Uterus (tissue), 2 donors: Measurements from ENCODE around the gene MCTP1.

ENCODE experiments used
- POLR2A ChIP-seq, 2 donors: fragments of 450-650 bp; IDR thresholded peaks; one replicate each; pipeline ENCODE4 v1.6.1; 2016; ENCODE audit warnings: antibody characterized with exemption in 2 of 2, mild to moderate bottlenecking in 1 of 2, moderate library complexity in 1 of 2
- TF ChIP-seq, protein P1 (sequence below), 4 experiments: fragments of 200-600 bp in 2 of 4; fragments of 450-650 bp in 2 of 4; sonication (generic) in 2 of 4; IDR thresholded peaks; one replicate each; pipeline ENCODE4 v1.5.1; 2016 to 2019; ENCODE audit warnings: antibody characterized with exemption in 4 of 4, mild to moderate bottlenecking in 2 of 4, moderate library complexity in 1 of 4

DNA sequence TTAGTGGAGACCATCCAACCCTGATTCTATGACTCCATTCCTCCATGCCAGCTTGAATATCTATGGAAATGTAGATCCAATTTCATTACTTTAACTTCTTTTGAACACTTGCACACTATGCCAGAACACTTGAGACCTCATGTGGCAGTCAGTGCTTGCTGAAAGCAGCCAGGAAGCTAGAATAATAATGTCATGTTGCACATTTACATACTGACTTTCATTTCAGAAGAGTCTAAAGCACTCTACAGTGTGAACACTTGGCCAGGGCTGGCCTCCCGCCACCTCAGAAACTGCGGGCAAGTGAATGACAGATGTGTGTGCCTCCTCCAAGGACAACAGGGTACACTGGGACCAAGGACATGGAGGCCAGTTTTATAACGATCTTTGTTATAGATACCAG is 569.1 kb downstream of the MCTP1 start:
- TF ChIP-seq, protein P1, sequence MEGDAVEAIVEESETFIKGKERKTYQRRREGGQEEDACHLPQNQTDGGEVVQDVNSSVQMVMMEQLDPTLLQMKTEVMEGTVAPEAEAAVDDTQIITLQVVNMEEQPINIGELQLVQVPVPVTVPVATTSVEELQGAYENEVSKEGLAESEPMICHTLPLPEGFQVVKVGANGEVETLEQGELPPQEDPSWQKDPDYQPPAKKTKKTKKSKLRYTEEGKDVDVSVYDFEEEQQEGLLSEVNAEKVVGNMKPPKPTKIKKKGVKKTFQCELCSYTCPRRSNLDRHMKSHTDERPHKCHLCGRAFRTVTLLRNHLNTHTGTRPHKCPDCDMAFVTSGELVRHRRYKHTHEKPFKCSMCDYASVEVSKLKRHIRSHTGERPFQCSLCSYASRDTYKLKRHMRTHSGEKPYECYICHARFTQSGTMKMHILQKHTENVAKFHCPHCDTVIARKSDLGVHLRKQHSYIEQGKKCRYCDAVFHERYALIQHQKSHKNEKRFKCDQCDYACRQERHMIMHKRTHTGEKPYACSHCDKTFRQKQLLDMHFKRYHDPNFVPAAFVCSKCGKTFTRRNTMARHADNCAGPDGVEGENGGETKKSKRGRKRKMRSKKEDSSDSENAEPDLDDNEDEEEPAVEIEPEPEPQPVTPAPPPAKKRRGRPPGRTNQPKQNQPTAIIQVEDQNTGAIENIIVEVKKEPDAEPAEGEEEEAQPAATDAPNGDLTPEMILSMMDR (IDR thresholded peaks at IDR 0.05) = no peak
- no peak for TF ChIP-seq POLR2A (IDR thresholded peaks at IDR 0.05)
